GM12878 (cell line): ENCODE data around the gene SOWAHD. TPM values are rescaled to one million over a fixed set of nuclear protein-coding genes. Genes with fewer than 3 reads are reported as not detected.
A peak's percentile ranks its signal among the peaks of the same experiment; 100 is the strongest.

Experiments
- ATAC-seq: fragments of 200-7000 bp; cut with Tn5 transposase; 3 replicates; pipeline ENCODE4 v1.9.1; 2020; ENCODE audit warnings: mild to moderate bottlenecking, moderate library complexity
- BruUV-seq: library from RNA; stranded (reverse); fragments of 400-500 nt; replicated peaks from 2 replicates; lab custom pipeline; 2021; lab: Mats Ljungman, UMichigan
- CTCF ChIA-PET: fragments of 300-600 bp; sonication (Branson Sonifier 250); formaldehyde crosslinking; extraction: SDS; loops from one replicate; lab custom pipeline; 2021; ENCODE audit warnings: inconsistent platforms; lab: Yijun Ruan, JAX
- POLR2A ChIA-PET: fragments of 350-600 bp; formaldehyde crosslinking; extraction: SDS; loops from one replicate; lab custom pipeline; 2021; ENCODE audit warnings: inconsistent platforms; lab: Charles Lee
- RAD21 ChIA-PET: fragments of 300-600 bp; sonication (Branson Sonifier 250); formaldehyde crosslinking; loops from one replicate; lab custom pipeline; 2023; ENCODE audit warnings: antibody characterized with exemption; ENCODE audit not compliant: unreplicated experiment; lab: Charles Lee
- SMC1A ChIA-PET: fragments of 300-600 bp; sonication (Branson Sonifier 250); formaldehyde crosslinking; loops from one replicate; lab custom pipeline; 2023; ENCODE audit not compliant: unreplicated experiment, uncharacterized antibody; lab: Charles Lee
- DNase-seq: peaks from one replicate; pipeline ENCODE4 v3.0.0-alpha.2; 2011; ENCODE audit warnings: low read depth, low spot score
- FAIRE-seq: peaks from 3 replicates; lab custom pipeline; 2011; peaks lifted over from hg19 to GRCh38; lab: Jason Lieb, UNC
- H2AFZ ChIP-seq: 2 replicates; pipeline ENCODE4 v1.6.0; 2011; ENCODE audit warnings: low read depth, low read length, control low read depth; ENCODE audit not compliant: control insufficient read depth
- H3K27ac ChIP-seq: 2 replicates; pipeline ENCODE4 v1.5.1; 2011; ENCODE audit warnings: control low read depth; ENCODE audit not compliant: control insufficient read depth, insufficient read depth
- H3K27me3 ChIP-seq, 2 experiments: replicated peaks in 1 of 2; 2 replicates each; pipeline versions ENCODE4 v1.6.0 to v1.6.1; 2011; ENCODE audit warnings: low read length in 1 of 2; ENCODE audit not compliant: control insufficient read depth in 2 of 2, insufficient read depth in 2 of 2
- H3K36me3 ChIP-seq, 2 experiments: 2 replicates each; pipeline ENCODE4 v1.5.1; 2011; ENCODE audit warnings: low read length in 1 of 2; ENCODE audit not compliant: control insufficient read depth in 2 of 2, insufficient read depth in 2 of 2
- H3K4me1 ChIP-seq: 2 replicates; pipeline ENCODE4 v1.6.1; 2011; ENCODE audit warnings: mild to moderate bottlenecking, low read length, moderate library complexity, mixed read lengths; ENCODE audit not compliant: control insufficient read depth, insufficient read depth
- H3K4me2 ChIP-seq: 2 replicates; pipeline ENCODE4 v1.6.0; 2011; ENCODE audit warnings: control low read depth; ENCODE audit not compliant: control insufficient read depth, insufficient read depth
- H3K4me3 ChIP-seq: fragments of 200-600 bp; sonication (generic); 2 replicates; pipeline ENCODE4 v1.5.1; 2016
- H3K79me2 ChIP-seq: 2 replicates; pipeline ENCODE4 v1.6.0; 2011; ENCODE audit warnings: low read length; ENCODE audit not compliant: control insufficient read depth, insufficient read depth
- H3K9ac ChIP-seq: 2 replicates; pipeline ENCODE4 v1.8.0; 2011; ENCODE audit warnings: low read length, control low read depth, mixed read lengths; ENCODE audit not compliant: control insufficient read depth, insufficient read depth
- H3K9me3 ChIP-seq: replicated peaks from 3 replicates; pipeline ENCODE4 v1.5.1; 2011; ENCODE audit warnings: mild to moderate bottlenecking, low read length; ENCODE audit not compliant: control insufficient read depth, insufficient read depth
- H4K20me1 ChIP-seq: 2 replicates; pipeline ENCODE4 v1.6.0; 2011; ENCODE audit not compliant: control insufficient read depth, insufficient read depth
- BCL3 ChIP-seq: IDR thresholded peaks from 2 replicates; pipeline ENCODE4 v1.6.1; 2011; ENCODE audit warnings: borderline replicate concordance, low read depth, mild to moderate bottlenecking, moderate library complexity, low read length; ENCODE audit not compliant: insufficient read depth, poor library complexity, severe bottlenecking
- CHD1 ChIP-seq: IDR thresholded peaks from 2 replicates; pipeline ENCODE4 v1.6.1; 2012; ENCODE audit warnings: low read depth, low read length, improper control_type of control experiment
- E4F1 ChIP-seq: fragments of 450-650 bp; IDR thresholded peaks from 2 replicates; pipeline ENCODE4 v1.6.1; 2018; ENCODE audit warnings: borderline replicate concordance, mild to moderate bottlenecking; ENCODE audit not compliant: partially characterized antibody
- ELK1 ChIP-seq: IDR thresholded peaks from 2 replicates; pipeline ENCODE4 v1.6.1; 2012; ENCODE audit warnings: low read depth, low read length, improper control_type of control experiment
- EP300 ChIP-seq, 2 experiments: fragments of 150-350 bp in 1 of 2; IDR thresholded peaks; 2 replicates each; pipeline ENCODE4 v1.6.1; 2011 to 2012; ENCODE audit warnings: low read depth in 2 of 2, low read length in 2 of 2, borderline replicate concordance in 1 of 2, improper control_type of control experiment in 1 of 2, inconsistent platforms in 1 of 2; ENCODE audit not compliant: control insufficient read depth in 1 of 2
- IRF3 ChIP-seq: fragments of 450-650 bp; IDR thresholded peaks from 2 replicates; pipeline ENCODE4 v1.6.1; 2014; ENCODE audit warnings: mild to moderate bottlenecking
- KDM1A ChIP-seq: fragments of 200-600 bp; sonication (generic); IDR thresholded peaks from 2 replicates; pipeline ENCODE4 v1.6.1; 2016; ENCODE audit warnings: borderline replicate concordance
- KLF5 ChIP-seq: fragments of 450-650 bp; IDR thresholded peaks from 2 replicates; pipeline ENCODE4 v1.6.1; 2014; ENCODE audit warnings: mild to moderate bottlenecking; ENCODE audit not compliant: partially characterized antibody
- MAX ChIP-seq: IDR thresholded peaks from 2 replicates; pipeline ENCODE4 v1.6.1; 2012; ENCODE audit warnings: low read depth, low read length, improper control_type of control experiment
- MEF2B ChIP-seq: fragments of 450-650 bp; IDR thresholded peaks from 2 replicates; pipeline ENCODE4 v1.6.1; 2018; ENCODE audit warnings: mild to moderate bottlenecking, moderate library complexity; ENCODE audit not compliant: partially characterized antibody, poor library complexity, severe bottlenecking
- POLR2AphosphoS2 ChIP-seq: IDR thresholded peaks from 2 replicates; pipeline ENCODE4 v1.6.1; 2011; ENCODE audit warnings: low read depth, mild to moderate bottlenecking, low read length, improper control_type of control experiment, moderate library complexity
- TAF1 ChIP-seq: IDR thresholded peaks from 2 replicates; pipeline ENCODE4 v1.6.1; 2011; ENCODE audit warnings: mild to moderate bottlenecking, low read depth, low read length, borderline replicate concordance
- TBL1XR1 ChIP-seq: IDR thresholded peaks from 2 replicates; pipeline ENCODE4 v1.6.1; 2012; ENCODE audit warnings: low read depth, low read length, improper control_type of control experiment
- ZBTB33 ChIP-seq: fragments of 450-650 bp; IDR thresholded peaks from 2 replicates; pipeline ENCODE4 v1.6.1; 2017; ENCODE audit warnings: mild to moderate bottlenecking
- WGBS: methylation state at CpG from one replicate; pipeline ENCODE4 v1.1.6; 2016; ENCODE audit warnings: low lambda C conversion rate; ENCODE audit not compliant: insufficient replicate concordance, insufficient coverage; ENCODE audit errors: missing lambda C conversion rate; 5-methylcytosine and 5-hydroxymethylcytosine counted together
- in situ Hi-C: fragments of 300-500 bp; cut with MboI; formaldehyde crosslinking; loops from 9 replicates; pipeline ENCODE4 v1.14.3; 2018; ENCODE audit warnings: mixed read lengths
- intact Hi-C: fragments of 100-400 bp; cut with micrococcal nuclease; formaldehyde crosslinking; loops from one replicate; pipeline ENCODE4 v1.14.2; 2022; ENCODE audit not compliant: unreplicated experiment
- polyA plus RNA-seq, 11 experiments: library from polyadenylated mRNA; depleted of rRNA in 4 of 11; unstranded in 6 of 11; stranded (reverse) in 5 of 11; fragments of >200 nt; fragmentation: Nextera tagmentation in 4 of 11; fragmentation: Illumina TruSeq in 1 of 11; extraction: Ambion mirVana in 4 of 11; extraction: Trizol in 1 of 11; gene quantifications; 1 replicate in 1 of 11; 2 replicates in 10 of 11; pipeline versions ENCODE4 v1.2.1 to v1.2.3, GENCODE V29; 2011 to 2016; ENCODE audit warnings: inconsistent platforms in 2 of 11, missing spikeins in 2 of 11, low read depth in 1 of 11
- total RNA-seq, 4 experiments: library from RNA; depleted of rRNA in 3 of 4; stranded (reverse); fragments of >200 nt in 3 of 4; fragmentation: Illumina TruSeq in 1 of 4; extraction: Trizol in 1 of 4; gene quantifications; 2 replicates each; pipeline versions ENCODE4 v1.2.1 to v1.2.3, GENCODE V29; 2013 to 2021

Gene SOWAHD
- total and polyA plus RNA-seq, 10 of the 15 experiments (the other 5 are each of a cell fraction or from before 2014, with no cell fraction given) = 0.27 to 7.4 (median 2.6) TPM

- peaks cover 44% of the 10 kb centered on the region for H3K4me1 ChIP-seq
- no peaks in the 10 kb centered on the region for H3K27me3 ChIP-seq
- H3K9ac ChIP-seq = no peak overlapping the region
- H4K20me1 ChIP-seq = no peaks in the 10 kb centered on the region
- WGBS = 70% methylated on average over 12 of the region's 12 CpGs
- CTCF ChIA-PET = interaction anchor here (0.6 to 7.1 kb wide), 11 partner anchors 7 to 140 kb away, joined by 3 to 78 read pairs (median 5); partner anchors contain the start of gene RPL39
- POLR2A ChIA-PET = interaction anchor here (0.7 to 7.7 kb wide), 9 partner anchors 16 to 152 kb away, joined by 3 to 42 read pairs (median 5); partner anchors contain the start of genes RPL39 and SEPTIN6
- SMC1A ChIA-PET = interaction anchor here (0.8 to 6.5 kb wide), 15 partner anchors 12 to 139 kb away, joined by 3 to 61 read pairs (median 4); partner anchors contain the start of genes RPL39 and SEPTIN6
- no TSS peak for BruUV-seq
- H3K79me2 ChIP-seq = no peaks in the 10 kb centered on the region; the same call in none of the 2 replicates
- no peak for ATAC-seq
- DNase-seq = no peak
- no peak overlapping the region for H2AFZ ChIP-seq
- FAIRE-seq = no peak
- no peaks in the 10 kb centered on the region for H3K36me3 ChIP-seq
- in situ Hi-C loops (no loop called here), intact Hi-C loops (loop anchor here (2.0 kb wide), 1 partner anchor 73 kb away; no protein-coding TSS in a partner anchor)
- RAD21 ChIA-PET = interaction anchor here (0.8 to 12.8 kb wide), 16 partner anchors 9 to 493 kb away, joined by 3 to 128 read pairs (median 4); partner anchors contain the start of genes NKRF, RPL39, SEPTIN6 and ZBTB33
- H3K4me3 ChIP-seq = 0 out of 2 replicates have a peak overlapping the region, but pooled peaks have one; percentile 64
- no peaks in the 10 kb centered on the region; the same call in 2 of the 3 replicates for H3K9me3 ChIP-seq
- peak overlapping the region; percentile 88; the same call in 1 of the 2 replicates for H3K4me2 ChIP-seq
- H3K27ac ChIP-seq = peak overlapping the region; percentile 93
- TF ChIP-seq CHD1 (no peak), TAF1 (no peak), E4F1 (no peak), POLR2AphosphoS2 (no peak), MAX (no peak), KDM1A (no peak), KLF5 (no peak), TBL1XR1 (no peak), ZBTB33 (no peak), MEF2B (no peak), BCL3 (no peak), EP300 (IDR thresholded peaks at IDR 0.05; ENCODE audit: borderline replicate concordance in 1 of 2, control insufficient read depth in 1 of 2, low read depth in 2 of 2, low read length in 2 of 2) (no peak), ELK1 (no peak), IRF3 (no peak)
Observed at GRCh38 chrX:119757646-119757978, 776 bp upstream of the SOWAHD start.
